Measurements from ENCODE around the gene KIAA0319L. TPM values are rescaled to one million over a fixed set of nuclear protein-coding genes. Genes with fewer than 3 reads are reported as not detected.

KIAA0319L gene
- total RNA-seq, 4 donors from 2014 or later, result 91.7 to 112 (median 97.6) TPM

- TF ChIP-seq, protein P1, sequence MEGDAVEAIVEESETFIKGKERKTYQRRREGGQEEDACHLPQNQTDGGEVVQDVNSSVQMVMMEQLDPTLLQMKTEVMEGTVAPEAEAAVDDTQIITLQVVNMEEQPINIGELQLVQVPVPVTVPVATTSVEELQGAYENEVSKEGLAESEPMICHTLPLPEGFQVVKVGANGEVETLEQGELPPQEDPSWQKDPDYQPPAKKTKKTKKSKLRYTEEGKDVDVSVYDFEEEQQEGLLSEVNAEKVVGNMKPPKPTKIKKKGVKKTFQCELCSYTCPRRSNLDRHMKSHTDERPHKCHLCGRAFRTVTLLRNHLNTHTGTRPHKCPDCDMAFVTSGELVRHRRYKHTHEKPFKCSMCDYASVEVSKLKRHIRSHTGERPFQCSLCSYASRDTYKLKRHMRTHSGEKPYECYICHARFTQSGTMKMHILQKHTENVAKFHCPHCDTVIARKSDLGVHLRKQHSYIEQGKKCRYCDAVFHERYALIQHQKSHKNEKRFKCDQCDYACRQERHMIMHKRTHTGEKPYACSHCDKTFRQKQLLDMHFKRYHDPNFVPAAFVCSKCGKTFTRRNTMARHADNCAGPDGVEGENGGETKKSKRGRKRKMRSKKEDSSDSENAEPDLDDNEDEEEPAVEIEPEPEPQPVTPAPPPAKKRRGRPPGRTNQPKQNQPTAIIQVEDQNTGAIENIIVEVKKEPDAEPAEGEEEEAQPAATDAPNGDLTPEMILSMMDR (IDR thresholded peaks at IDR 0.05), result no peak
- TF ChIP-seq POLR2A (IDR thresholded peaks at IDR 0.05), result no peak
- no peak for TF ChIP-seq POLR2AphosphoS5 (IDR thresholded peaks at IDR 0.05)
- TF ChIP-seq EP300 (IDR thresholded peaks at IDR 0.05; ENCODE audit: low read depth), result no peak
- Histone ChIP-seq H3K4me1 (peaks cover 0 to 3% (median 0%) of the 10 kb centered on the region in 4 donors), H3K27ac (no peak overlapping the region), H3K4me3 (no peak overlapping the region), H3K36me3 (peaks cover 0 to 21% (median 7%) of the 10 kb centered on the region in 4 donors), H3K27me3 (no peaks in the 10 kb centered on the region), H3K9me3 (no peaks in the 10 kb centered on the region)
- intact Hi-C loops (cut with DNase I; ENCODE audit: low total_unique reads) (no loop called here), in situ Hi-C loops (cut with MboI; ENCODE audit: low pct_ligation_motif_present in 1 of 4, low pct_unique_long_range_greater_than_20kb in 1 of 4, low sequenced_read_pairs in 3 of 4) (no loop called here)
- 92 to 95% methylated on average over 5 to 10 of the region's 10 CpGs for WGBS, 2 donors (ENCODE audit: low coverage in 1 of 2)
- DNase-seq, result no peak
Observed at GRCh38 chr1:35432231-35432630, 125.0 kb downstream of the KIAA0319L start.

DNA sequence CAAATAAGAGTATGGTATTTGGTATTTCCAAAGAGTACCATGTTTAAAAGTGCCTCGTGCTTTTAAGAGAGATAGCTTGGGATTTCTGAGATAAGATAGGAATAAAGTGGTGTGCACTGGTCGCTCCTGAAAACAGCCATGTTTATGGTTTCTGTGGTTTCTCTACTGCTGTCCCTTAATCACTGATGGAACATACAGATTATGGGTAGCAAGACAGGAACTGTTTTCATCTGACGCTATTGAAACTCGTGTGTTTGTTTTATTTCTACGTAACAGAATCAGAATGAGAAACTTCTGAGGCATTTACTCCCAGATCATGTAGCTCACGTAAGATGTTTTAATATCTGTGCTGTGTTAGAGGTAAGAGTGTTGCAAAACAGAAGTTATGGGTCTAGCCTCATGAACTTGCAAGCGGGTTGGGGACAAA is 126.0 kb downstream of the KIAA0319L start:
- H3K9me3 ChIP-seq, result no peaks in the 10 kb centered on the region
- H3K4me3 ChIP-seq, result no peak overlapping the region
- in situ Hi-C loops (cut with MboI; ENCODE audit: low pct_ligation_motif_present in 1 of 4, low pct_unique_long_range_greater_than_20kb in 1 of 4, low sequenced_read_pairs in 3 of 4) (no loop called here), intact Hi-C loops (cut with DNase I; ENCODE audit: low total_unique reads) (no loop called here)
- peaks cover 0 to 17% (median 7%) of the 10 kb centered on the region in 4 donors for H3K36me3 ChIP-seq
- no peaks in the 10 kb centered on the region for H3K27me3 ChIP-seq
- TF ChIP-seq, protein P1 (IDR thresholded peaks at IDR 0.05), result no peak
- TF ChIP-seq POLR2A (IDR thresholded peaks at IDR 0.05), result no peak
- no peak for TF ChIP-seq POLR2AphosphoS5 (IDR thresholded peaks at IDR 0.05)
- no peak for TF ChIP-seq EP300 (IDR thresholded peaks at IDR 0.05; ENCODE audit: low read depth)
- 83 to 87% methylated on average over 3 to 7 of the region's 7 CpGs for WGBS, 2 donors (ENCODE audit: low coverage in 1 of 2)
- peaks cover 0 to 3% (median 0%) of the 10 kb centered on the region in 4 donors for H3K4me1 ChIP-seq
- no peak overlapping the region for H3K27ac ChIP-seq
- no peak for DNase-seq

- H3K36me3 ChIP-seq, result peaks cover 0 to 14% (median 6%) of the 10 kb centered on the region in 4 donors
- intact Hi-C loops (cut with DNase I; ENCODE audit: low total_unique reads) (no loop called here), in situ Hi-C loops (cut with MboI; ENCODE audit: low pct_ligation_motif_present in 1 of 4, low pct_unique_long_range_greater_than_20kb in 1 of 4, low sequenced_read_pairs in 3 of 4) (no loop called here)
- 94 to 100% methylated on average over 3 to 4 of the region's 4 CpGs for WGBS, 2 donors (ENCODE audit: low coverage in 1 of 2)
- H3K27ac ChIP-seq, result no peak overlapping the region
- H3K9me3 ChIP-seq, result no peaks in the 10 kb centered on the region
- TF ChIP-seq POLR2A (IDR thresholded peaks at IDR 0.05) (no peak), EP300 (IDR thresholded peaks at IDR 0.05; ENCODE audit: low read depth) (no peak)
- TF ChIP-seq, protein P1 (IDR thresholded peaks at IDR 0.05), result no peak
- no peak for DNase-seq
- no peaks in the 10 kb centered on the region for H3K27me3 ChIP-seq
- H3K4me1 ChIP-seq, result peaks cover 0 to 3% (median 0%) of the 10 kb centered on the region in 4 donors
- H3K4me3 ChIP-seq, result no peak overlapping the region
Observed at GRCh38 chr1:35430762-35431161, 126.4 kb downstream of the KIAA0319L start.

DNA sequence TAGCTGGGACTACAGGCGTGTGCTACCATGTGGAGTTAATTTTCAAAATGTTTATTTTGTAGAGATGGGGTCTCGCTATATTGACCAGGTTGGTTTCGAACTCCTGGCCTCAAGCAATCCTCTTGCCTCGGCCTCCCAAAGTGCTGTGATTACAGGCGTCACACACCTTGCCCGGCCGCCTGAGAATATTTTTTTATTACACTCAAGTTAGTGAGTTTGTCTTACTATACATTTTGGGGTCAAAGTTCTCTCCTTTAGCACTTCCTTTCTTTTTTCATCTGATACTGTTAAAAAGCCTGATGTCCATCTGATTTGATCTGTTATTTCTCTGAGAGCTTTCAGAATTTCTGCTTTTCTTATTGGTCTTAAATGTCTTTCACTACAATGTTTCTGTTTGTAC is 128.8 kb downstream of the KIAA0319L start:
- in situ Hi-C loops (cut with MboI; ENCODE audit: low pct_ligation_motif_present in 1 of 4, low pct_unique_long_range_greater_than_20kb in 1 of 4, low sequenced_read_pairs in 3 of 4) (no loop called here), intact Hi-C loops (cut with DNase I; ENCODE audit: low total_unique reads) (no loop called here)
- no peak for DNase-seq

More for the DNA sequence above, 128.8 kb downstream of the KIAA0319L start:
- Histone ChIP-seq H3K4me1 (peaks cover 0 to 3% (median 0%) of the 10 kb centered on the region in 4 donors), H3K4me3 (no peak overlapping the region), H3K27me3 (no peaks in the 10 kb centered on the region), H3K9me3 (no peaks in the 10 kb centered on the region), H3K27ac (no peak overlapping the region), H3K36me3 (no peaks in the 10 kb centered on the region)
- WGBS, 2 donors (ENCODE audit: low coverage in 1 of 2), result 75 to 77% methylated on average over 7 of the region's 7 CpGs
- no peak for TF ChIP-seq EP300 (IDR thresholded peaks at IDR 0.05; ENCODE audit: low read depth)
- TF ChIP-seq, protein P1 (IDR thresholded peaks at IDR 0.05), result no peak
- no peak for TF ChIP-seq POLR2AphosphoS5 (IDR thresholded peaks at IDR 0.05)
- no peak for TF ChIP-seq POLR2A (IDR thresholded peaks at IDR 0.05)

Data from transverse colon (tissue), 4 donors.